Globus pallidus (tissue), 1 donor: ENCODE results near the gene LHFPL5.

Experiments used
- DNase-seq: peaks from one replicate; pipeline ENCODE4 v3.0.0-alpha.2; 2015; ENCODE audit warnings: low spot score

LHFPL5 gene

GRCh38 chr6:35856250-35856649, 51.1 kb downstream of the LHFPL5 start:
- DNase-seq, result no peak

- DNase-seq, result no peak
Measured at GRCh38 chr6:35857853-35858252, 52.7 kb downstream of the LHFPL5 start.

GRCh38 chr6:35859367-35859766, 54.2 kb downstream of the LHFPL5 start:
- no peak for DNase-seq
